ENCODE data around the gene CBLB.

Gene CBLB

GRCh38 chr3:105606016-105606415 lies 262.8 kb downstream of the CBLB start:
- Histone ChIP-seq H3K4me2 (ENCODE audit: insufficient read depth, low read length, poor library complexity, severe bottlenecking) (no peak overlapping the region), H2BK5ac (ENCODE audit: low read length) (no peak overlapping the region), H2BK15ac (ENCODE audit: low read length) (no peak overlapping the region), H3K9me3 (replicated peaks in 1 of 2; ENCODE audit: control insufficient read depth in 2 of 2, insufficient read depth in 1 of 2, low read depth in 1 of 2, low read length in 2 of 2) (no peaks in the 10 kb centered on the region), H3K36me3 (replicated peaks in 1 of 2; ENCODE audit: control insufficient read depth in 2 of 2, insufficient read depth in 2 of 2, low read length in 2 of 2) (no peaks in the 10 kb centered on the region), H3K4me3 (ENCODE audit: low read length in 2 of 2) (no peak overlapping the region), H3K27ac (replicated peaks; ENCODE audit: low read length) (no peak overlapping the region), H3K27me3 (ENCODE audit: control insufficient read depth in 3 of 3, insufficient read depth in 3 of 3, low read depth in 1 of 3, low read length in 3 of 3) (no peaks in the 10 kb centered on the region), H3K9ac (ENCODE audit: low read depth, low read length, poor library complexity) (no peak overlapping the region), H3K79me1 (ENCODE audit: low read depth, low read length) (no peaks in the 10 kb centered on the region), H3K18ac (ENCODE audit: low read length) (no peak overlapping the region), H3K14ac (ENCODE audit: low read length) (no peak overlapping the region), H2AK5ac (ENCODE audit: low read depth, low read length) (no peak overlapping the region), H4K8ac (ENCODE audit: low read depth, low read length) (no peak overlapping the region), H2BK120ac (ENCODE audit: low read depth, low read length) (no peak overlapping the region), H3K4ac (ENCODE audit: low read length) (no peak overlapping the region), H2BK12ac (ENCODE audit: low read length) (no peak overlapping the region), H2AFZ (ENCODE audit: low read length) (no peak overlapping the region), H3K23ac (ENCODE audit: low read depth, low read length, poor library complexity) (no peak overlapping the region), H4K91ac (ENCODE audit: low read depth, low read length, poor library complexity) (no peak overlapping the region), H3K4me1 (ENCODE audit: control insufficient read depth in 2 of 2, insufficient read depth in 1 of 2, low read depth in 1 of 2, low read length in 2 of 2) (no peaks in the 10 kb centered on the region)
- no peak for DNase-seq (ENCODE audit: low spot score)
